NK-92 (cell line): Measurements from ENCODE around the gene AHSA1.

Source experiments
- DNase-seq: peaks from one replicate; lab custom pipeline; 2025; ENCODE audit not compliant: unreplicated experiment; lab: John Stamatoyannopoulos, UW

The AHSA1 gene

DNA sequence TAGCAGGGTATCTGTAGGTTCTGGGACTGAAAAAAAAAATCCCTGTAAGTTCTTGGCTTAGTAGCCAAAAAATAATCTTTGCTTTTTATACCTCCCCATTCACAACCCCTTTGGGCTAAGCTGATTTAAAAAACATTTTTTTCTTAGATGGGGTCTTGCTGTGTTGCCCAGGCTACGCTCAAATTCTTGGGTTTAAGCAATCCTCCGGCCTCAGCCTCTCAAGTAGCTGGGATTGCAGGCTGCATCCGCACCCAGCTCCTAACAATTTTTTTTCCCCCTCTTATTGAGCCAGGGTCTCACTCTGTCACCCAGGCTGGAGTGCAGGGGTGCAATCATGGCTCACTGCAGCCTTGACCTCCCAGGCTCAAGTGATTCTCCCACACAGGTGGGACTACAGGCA, 49.9 kb downstream of the AHSA1 start:
- DNase-seq, result no peak

DNA sequence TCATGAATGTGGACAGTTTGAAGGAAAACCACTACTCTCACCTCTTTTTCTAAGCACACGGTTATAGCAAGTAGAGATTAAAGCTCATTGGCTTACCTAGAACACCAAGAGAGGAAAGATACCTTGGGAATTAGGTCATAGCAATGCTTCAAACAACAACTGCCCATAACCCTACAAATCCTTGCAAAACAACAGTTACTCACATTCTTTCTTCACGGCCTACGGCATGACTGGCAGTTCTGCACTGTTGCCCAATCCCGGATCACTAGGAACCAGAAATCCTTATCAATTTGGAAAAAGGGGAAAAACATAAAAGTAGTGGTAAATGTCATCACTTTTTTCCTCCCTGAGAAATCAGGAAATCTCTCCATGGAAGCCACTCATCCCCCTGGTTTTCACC, 50.4 kb downstream of the AHSA1 start:
- DNase-seq, result no peak

GRCh38 chr14:77508876-77509275, 51.0 kb downstream of the AHSA1 start:
- no peak for DNase-seq

GRCh38 chr14:77509366-77509765, 51.5 kb downstream of the AHSA1 start:
- no peak for DNase-seq

DNA sequence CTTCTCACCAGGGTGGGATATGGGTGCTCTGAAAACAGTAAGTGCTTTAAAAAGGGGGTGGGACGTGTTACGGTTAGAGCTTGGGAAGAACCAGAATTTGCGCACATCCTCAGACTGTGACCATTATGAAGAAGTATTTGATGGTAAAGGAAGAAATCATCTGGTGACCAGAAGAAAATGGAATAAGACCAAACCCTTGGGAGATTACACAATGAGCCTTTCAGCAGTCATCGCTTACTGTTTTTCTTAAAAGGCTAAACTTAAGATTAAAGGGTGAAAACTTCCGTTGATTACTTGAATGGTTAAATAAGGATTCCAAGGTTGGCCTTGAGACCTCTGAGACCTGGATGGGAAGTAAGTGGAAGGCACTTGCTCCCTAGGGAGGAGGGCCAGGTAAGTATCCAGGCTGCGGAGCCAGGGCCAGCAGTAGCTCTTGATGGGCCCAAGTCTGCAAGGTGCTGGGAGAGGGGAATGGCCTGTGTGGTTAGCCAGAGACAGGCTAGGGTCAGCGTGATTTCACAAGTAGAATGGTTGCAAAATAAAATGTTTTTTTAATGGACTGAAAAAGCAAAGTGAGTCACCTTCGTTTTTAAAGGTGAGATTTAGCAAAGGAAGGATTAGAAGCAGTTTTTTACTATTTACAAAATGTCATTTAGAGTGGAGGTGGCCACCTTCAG, 53.7 kb downstream of the AHSA1 start:
- no peak for DNase-seq

GRCh38 chr14:77516126-77516525, 58.2 kb downstream of the AHSA1 start:
- no peak for DNase-seq
